Measurements from ENCODE around the gene SLC45A1. TPM values are rescaled to one million over a fixed set of nuclear protein-coding genes. Genes with fewer than 3 reads are reported as not detected.

The SLC45A1 gene
- total RNA-seq, 1 donor from 2014 or later: 2.5 TPM

DNA sequence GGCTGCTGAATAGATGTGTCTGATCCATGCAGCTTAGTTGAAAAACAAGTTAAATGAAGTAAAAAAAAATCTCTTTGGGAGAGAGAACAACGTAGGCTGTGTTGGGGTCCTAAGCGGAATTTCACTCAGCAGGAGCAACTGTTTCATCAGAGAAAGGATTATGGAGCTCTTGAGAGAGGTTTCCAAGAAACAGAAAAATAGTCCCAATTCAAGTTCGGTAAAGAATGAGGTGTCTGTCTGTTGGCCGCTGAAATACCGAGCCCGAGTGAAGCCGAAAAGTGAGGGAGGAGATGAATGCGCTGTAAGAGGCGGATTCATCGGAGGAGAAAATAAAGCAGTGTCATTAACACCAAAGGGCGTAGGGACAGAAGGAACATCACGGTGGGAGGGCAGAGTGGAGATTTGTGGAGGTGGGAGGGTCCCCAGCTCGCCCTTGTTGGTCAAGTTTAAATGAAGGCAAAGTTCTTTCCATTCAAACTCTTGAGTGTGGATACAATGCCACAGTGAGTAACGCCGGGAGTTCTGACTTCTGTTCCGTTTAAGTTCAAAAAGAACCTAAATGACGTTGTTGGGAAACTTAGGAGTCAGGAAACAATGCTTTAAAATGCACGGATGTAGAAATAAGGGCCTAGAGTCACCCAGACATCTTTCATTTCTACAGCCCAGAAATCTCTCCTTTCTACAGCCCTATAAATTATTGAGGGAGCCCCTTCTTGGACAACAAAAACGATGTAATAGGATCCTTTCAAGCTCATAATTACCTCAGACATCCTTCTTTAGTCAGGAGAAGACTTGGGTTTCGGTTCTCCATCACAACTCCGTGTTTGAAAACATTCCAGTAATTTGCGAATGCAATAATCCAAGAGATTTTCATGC, 15.6 kb upstream of the SLC45A1 start:
- H3K27me3 Mint-ChIP-seq (ENCODE audit: low read depth): peaks cover 5% of the 10 kb centered on the region
- peak overlapping the region; percentile 15 for H3K4me3 Mint-ChIP-seq
- TF ChIP-seq, protein P1, sequence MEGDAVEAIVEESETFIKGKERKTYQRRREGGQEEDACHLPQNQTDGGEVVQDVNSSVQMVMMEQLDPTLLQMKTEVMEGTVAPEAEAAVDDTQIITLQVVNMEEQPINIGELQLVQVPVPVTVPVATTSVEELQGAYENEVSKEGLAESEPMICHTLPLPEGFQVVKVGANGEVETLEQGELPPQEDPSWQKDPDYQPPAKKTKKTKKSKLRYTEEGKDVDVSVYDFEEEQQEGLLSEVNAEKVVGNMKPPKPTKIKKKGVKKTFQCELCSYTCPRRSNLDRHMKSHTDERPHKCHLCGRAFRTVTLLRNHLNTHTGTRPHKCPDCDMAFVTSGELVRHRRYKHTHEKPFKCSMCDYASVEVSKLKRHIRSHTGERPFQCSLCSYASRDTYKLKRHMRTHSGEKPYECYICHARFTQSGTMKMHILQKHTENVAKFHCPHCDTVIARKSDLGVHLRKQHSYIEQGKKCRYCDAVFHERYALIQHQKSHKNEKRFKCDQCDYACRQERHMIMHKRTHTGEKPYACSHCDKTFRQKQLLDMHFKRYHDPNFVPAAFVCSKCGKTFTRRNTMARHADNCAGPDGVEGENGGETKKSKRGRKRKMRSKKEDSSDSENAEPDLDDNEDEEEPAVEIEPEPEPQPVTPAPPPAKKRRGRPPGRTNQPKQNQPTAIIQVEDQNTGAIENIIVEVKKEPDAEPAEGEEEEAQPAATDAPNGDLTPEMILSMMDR (conservative IDR thresholded peaks at IDR 0.05): no peak
- no peak for DNase-seq (ENCODE audit: low read depth, low spot score)
- peak overlapping the region; percentile 65 for H3K27ac Mint-ChIP-seq (ENCODE audit: unreplicated experiment)
- H3K36me3 Mint-ChIP-seq (ENCODE audit: low read depth): no peaks in the 10 kb centered on the region
- no peaks in the 10 kb centered on the region for H3K9me3 Mint-ChIP-seq
- peaks cover 26% of the 10 kb centered on the region for H3K4me1 Mint-ChIP-seq

- H3K9me3 Mint-ChIP-seq: no peaks in the 10 kb centered on the region
- no peaks in the 10 kb centered on the region for H3K36me3 Mint-ChIP-seq (ENCODE audit: low read depth)
- H3K27ac Mint-ChIP-seq (ENCODE audit: unreplicated experiment): no peak overlapping the region
These were observed 14.8 kb upstream of the SLC45A1 start for GRCh38 chr1:8303141-8303540.

GRCh38 chr1:8303876-8304275, 14.0 kb upstream of the SLC45A1 start:
- H3K27ac Mint-ChIP-seq (ENCODE audit: unreplicated experiment): no peak overlapping the region
- no peaks in the 10 kb centered on the region for H3K36me3 Mint-ChIP-seq (ENCODE audit: low read depth)

More at GRCh38 chr1:8303141-8303540, 14.8 kb upstream of the SLC45A1 start:
- Mint-ChIP-seq H3K27me3 (ENCODE audit: low read depth) (peaks cover 5% of the 10 kb centered on the region), H3K4me3 (no peak overlapping the region), H3K4me1 (peaks cover 26% of the 10 kb centered on the region)
- DNase-seq (ENCODE audit: low read depth, low spot score): no peak
- TF ChIP-seq, protein P1 (conservative IDR thresholded peaks at IDR 0.05): no peak

DNA sequence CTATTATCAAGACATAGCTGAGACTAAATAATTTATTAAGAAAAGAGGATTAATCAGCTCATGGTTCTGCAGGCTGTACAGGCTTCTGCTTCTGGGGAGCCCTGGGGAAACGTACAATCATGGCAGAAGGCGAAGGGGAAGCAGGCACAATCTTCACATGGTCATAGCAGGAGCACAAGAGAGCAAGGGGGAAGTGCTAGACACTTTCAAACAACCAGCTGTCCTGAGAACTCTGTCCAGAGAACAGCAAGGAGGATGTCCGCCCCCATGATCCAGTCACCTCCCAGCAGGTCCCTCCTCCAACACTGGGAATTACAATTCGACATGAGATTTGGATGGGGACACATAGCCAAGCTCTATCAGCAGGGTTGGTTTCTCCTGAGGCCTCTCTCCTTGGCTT, 10.3 kb upstream of the SLC45A1 start:
- no peaks in the 10 kb centered on the region for H3K9me3 Mint-ChIP-seq
- H3K4me3 Mint-ChIP-seq: no peak overlapping the region
- DNase-seq (ENCODE audit: low read depth, low spot score): no peak
- TF ChIP-seq, protein P1 (conservative IDR thresholded peaks at IDR 0.05): no peak
- H3K27me3 Mint-ChIP-seq (ENCODE audit: low read depth): peaks cover 4% of the 10 kb centered on the region
- H3K27ac Mint-ChIP-seq (ENCODE audit: unreplicated experiment): peak overlapping the region; percentile 35
- H3K4me1 Mint-ChIP-seq: peaks cover 6% of the 10 kb centered on the region
- no peaks in the 10 kb centered on the region for H3K36me3 Mint-ChIP-seq (ENCODE audit: low read depth)

More at GRCh38 chr1:8303876-8304275, 14.0 kb upstream of the SLC45A1 start:
- peaks cover 26% of the 10 kb centered on the region for H3K4me1 Mint-ChIP-seq
- no peak overlapping the region for H3K4me3 Mint-ChIP-seq
- peaks cover 5% of the 10 kb centered on the region for H3K27me3 Mint-ChIP-seq (ENCODE audit: low read depth)
- H3K9me3 Mint-ChIP-seq: no peaks in the 10 kb centered on the region
- TF ChIP-seq, protein P1 (conservative IDR thresholded peaks at IDR 0.05): no peak
- no peak for DNase-seq (ENCODE audit: low read depth, low spot score)

- Mint-ChIP-seq H3K4me1 (peaks cover 17% of the 10 kb centered on the region), H3K36me3 (ENCODE audit: low read depth) (no peaks in the 10 kb centered on the region), H3K27me3 (ENCODE audit: low read depth) (peaks cover 11% of the 10 kb centered on the region), H3K27ac (ENCODE audit: unreplicated experiment) (no peak overlapping the region), H3K4me3 (no peak overlapping the region), H3K9me3 (no peaks in the 10 kb centered on the region)
- TF ChIP-seq, protein P1 (conservative IDR thresholded peaks at IDR 0.05): no peak
- no peak for DNase-seq (ENCODE audit: low read depth, low spot score)
These were observed 6.7 kb upstream of the SLC45A1 start for GRCh38 chr1:8311068-8311718.
